H9 (cell line): Measurements from ENCODE around the gene TMEM63B. TPM values are rescaled to one million over a fixed set of nuclear protein-coding genes. Genes with fewer than 3 reads are reported as not detected.
"Not testable (repeated sequence)": the region's sequence is repeated elsewhere in the genome, so short reads cannot be mapped to it uniquely, and the experiment has no call there.

ENCODE experiments used
- DNase-seq: peaks from one replicate; pipeline ENCODE4 v3.0.0-alpha.2; 2017
- H2AFZ ChIP-seq: one replicate; pipeline ENCODE4 v1.6.1; 2013; ENCODE audit warnings: mild to moderate bottlenecking, low read length, control low read depth, moderate library complexity
- H2AK5ac ChIP-seq: 2 replicates; pipeline ENCODE4 v1.6.1; 2013; ENCODE audit warnings: low read length, control low read depth, mixed read lengths; ENCODE audit not compliant: insufficient read length
- H2BK120ac ChIP-seq: one replicate; pipeline ENCODE4 v1.6.1; 2013; ENCODE audit warnings: low read depth, mild to moderate bottlenecking, low read length, control low read depth, inconsistent platforms; ENCODE audit not compliant: poor library complexity, severe bottlenecking
- H2BK12ac ChIP-seq: 2 replicates; pipeline ENCODE4 v1.6.1; 2013; ENCODE audit warnings: low read length, control low read depth, mixed read lengths, low read depth; ENCODE audit not compliant: insufficient read length
- H2BK15ac ChIP-seq: 2 replicates; pipeline ENCODE4 v1.6.1; 2013; ENCODE audit warnings: low read depth, low read length, control low read depth
- H2BK20ac ChIP-seq: one replicate; pipeline ENCODE4 v1.6.1; 2013; ENCODE audit warnings: low read depth, mild to moderate bottlenecking, low read length, control low read depth, inconsistent platforms; ENCODE audit not compliant: poor library complexity, severe bottlenecking
- H2BK5ac ChIP-seq: 2 replicates; pipeline ENCODE4 v1.6.1; 2013; ENCODE audit warnings: low read length, control low read depth, mixed read lengths; ENCODE audit not compliant: insufficient read length
- H3K14ac ChIP-seq: 2 replicates; pipeline ENCODE4 v1.6.1; 2013; ENCODE audit warnings: low read length, control low read depth; ENCODE audit not compliant: insufficient read depth
- H3K18ac ChIP-seq: 2 replicates; pipeline ENCODE4 v1.6.1; 2013; ENCODE audit warnings: low read depth, mild to moderate bottlenecking, mixed read lengths, low read length, control low read depth; ENCODE audit not compliant: insufficient read length
- H3K23ac ChIP-seq: 2 replicates; pipeline ENCODE4 v1.6.1; 2013; ENCODE audit warnings: low read length, control low read depth, mixed read lengths, low read depth; ENCODE audit not compliant: insufficient read length
- H3K23me2 ChIP-seq: 2 replicates; pipeline ENCODE4 v1.6.1; 2013; ENCODE audit warnings: low read depth, mild to moderate bottlenecking, mixed read lengths, low read length, control low read depth; ENCODE audit not compliant: insufficient read length, poor library complexity, severe bottlenecking
- H3K27ac ChIP-seq: 2 replicates; pipeline ENCODE4 v1.5.1; 2013; ENCODE audit warnings: low read length, control low read depth, mixed read lengths, low read depth; ENCODE audit not compliant: insufficient read length
- H3K27me3 ChIP-seq: 2 replicates; pipeline ENCODE4 v1.6.1; 2013; ENCODE audit warnings: low read length, control low read depth, inconsistent platforms; ENCODE audit not compliant: insufficient read depth
- H3K4ac ChIP-seq: 2 replicates; pipeline ENCODE4 v1.6.1; 2013; ENCODE audit warnings: low read depth, mild to moderate bottlenecking, control low read depth, inconsistent platforms, low read length, moderate library complexity
- H3K4me1 ChIP-seq: 2 replicates; pipeline ENCODE4 v1.6.1; 2013; ENCODE audit warnings: low read length, control low read depth, inconsistent platforms; ENCODE audit not compliant: insufficient read depth
- H3K4me2 ChIP-seq: 2 replicates; pipeline ENCODE4 v1.6.1; 2013; ENCODE audit warnings: low read length, control low read depth, mixed read lengths; ENCODE audit not compliant: insufficient read length, insufficient read depth
- H3K56ac ChIP-seq: 2 replicates; pipeline ENCODE4 v1.6.1; 2013; ENCODE audit warnings: low read depth, mild to moderate bottlenecking, mixed read lengths, low read length, control low read depth; ENCODE audit not compliant: insufficient read length
- H3K79me1 ChIP-seq: 2 replicates; pipeline ENCODE4 v1.6.1; 2013; ENCODE audit warnings: low read depth, mild to moderate bottlenecking, moderate library complexity, low read length, control low read depth, inconsistent platforms; ENCODE audit not compliant: insufficient read depth, poor library complexity, severe bottlenecking
- H3K79me2 ChIP-seq: 2 replicates; pipeline ENCODE4 v1.6.1; 2013; ENCODE audit warnings: low read length, control low read depth, inconsistent platforms; ENCODE audit not compliant: insufficient read depth
- H3K9ac ChIP-seq: 2 replicates; pipeline ENCODE4 v1.6.1; 2013; ENCODE audit warnings: low read length, control low read depth, mixed read lengths; ENCODE audit not compliant: insufficient read length; ENCODE audit errors: extremely low read depth
- H3K9me3 ChIP-seq: one replicate; pipeline ENCODE4 v1.6.1; 2013; ENCODE audit warnings: low read depth, low read length, inconsistent platforms; ENCODE audit not compliant: control insufficient read depth
- H3T11ph ChIP-seq: one replicate; pipeline ENCODE4 v1.6.1; 2013; ENCODE audit warnings: mild to moderate bottlenecking, low read length, control low read depth, inconsistent platforms
- H4K20me1 ChIP-seq: one replicate; pipeline ENCODE4 v1.6.1; 2013; ENCODE audit not compliant: control insufficient read depth, insufficient read length, insufficient read depth
- H4K5ac ChIP-seq: 2 replicates; pipeline ENCODE4 v1.6.1; 2013; ENCODE audit warnings: low read depth, mild to moderate bottlenecking, mixed read lengths, low read length, control low read depth; ENCODE audit not compliant: insufficient read length
- H4K8ac ChIP-seq: replicated peaks from 2 replicates; pipeline ENCODE4 v1.6.1; 2013; ENCODE audit warnings: low read length, control low read depth, mixed read lengths, low read depth; ENCODE audit not compliant: insufficient read length
- H4K91ac ChIP-seq: 2 replicates; pipeline ENCODE4 v1.6.1; 2013; ENCODE audit warnings: low read depth, mild to moderate bottlenecking, moderate library complexity, mixed read lengths, low read length, control low read depth; ENCODE audit not compliant: insufficient read length
- H3K27ac Mint-ChIP-seq, 3 experiments: 2 replicates in 2 of 3; 3 replicates in 1 of 3; pipeline ENCODE4 v1.8.0; 2020 to 2021; ENCODE audit warnings: mixed read lengths in 3 of 3, mild to moderate bottlenecking in 1 of 3, moderate library complexity in 1 of 3
- H3K27me3 Mint-ChIP-seq: 2 replicates; pipeline ENCODE4 v1.8.0; 2021; ENCODE audit warnings: low read depth, mild to moderate bottlenecking, moderate library complexity, mixed read lengths
- H3K36me3 Mint-ChIP-seq, 3 experiments: 2 replicates in 2 of 3; 3 replicates in 1 of 3; pipeline ENCODE4 v1.8.0; 2020 to 2021; ENCODE audit warnings: low read depth in 3 of 3, mixed read lengths in 3 of 3; ENCODE audit not compliant: insufficient read depth in 1 of 3
- H3K4me1 Mint-ChIP-seq, 2 experiments: 2 replicates each; pipeline ENCODE4 v1.8.0; 2020; ENCODE audit warnings: mixed read lengths in 2 of 2
- H3K4me3 Mint-ChIP-seq, 2 experiments: 2 replicates in 1 of 2; 3 replicates in 1 of 2; pipeline ENCODE4 v1.8.0; 2020 to 2021; ENCODE audit warnings: mild to moderate bottlenecking in 2 of 2, mixed read lengths in 2 of 2, moderate library complexity in 1 of 2
- H3K9me3 Mint-ChIP-seq, 2 experiments: 2 replicates in 1 of 2; 3 replicates in 1 of 2; pipeline ENCODE4 v1.8.0; 2020; ENCODE audit warnings: mild to moderate bottlenecking in 2 of 2, mixed read lengths in 2 of 2, moderate library complexity in 1 of 2
- CTCF ChIP-seq: fragments of 200-600 bp; sonication (generic); conservative IDR thresholded peaks from 3 replicates; pipeline ENCODE4 v1.8.0; 2021; ENCODE audit warnings: antibody characterized with exemption, mild to moderate bottlenecking
- whole genome bisulfite sequencing: extraction: QIAGEN DNeasy Blood & Tissue Kit; methylation state at CpG from one replicate; pipeline ENCODE4 v1.1.7; 2013; ENCODE audit warnings: missing lambda C conversion rate, low lambda C conversion rate, mixed read lengths; ENCODE audit not compliant: insufficient read length; ENCODE audit errors: extremely low coverage; 5-methylcytosine and 5-hydroxymethylcytosine counted together
- total RNA-seq: library from RNA; stranded (reverse); gene quantifications from 2 replicates; pipeline ENCODE4 v1.2.1, GENCODE V29; 2021

TMEM63B gene
- total RNA-seq, 1 experiment from 2014 or later, result 56.3 TPM

GRCh38 chr6:44180886-44181285 lies 53.5 kb downstream of the TMEM63B start:
- no peaks in the 10 kb centered on the region for H3K27me3 Mint-ChIP-seq
- H3K56ac ChIP-seq, result no peak overlapping the region
- no peak overlapping the region for H3K27ac ChIP-seq
- no peak overlapping the region for H2AFZ ChIP-seq
- H2BK12ac ChIP-seq, result no peak overlapping the region
- H3K9me3 ChIP-seq, result no peaks in the 10 kb centered on the region
- no peak overlapping the region for H3K27ac Mint-ChIP-seq
- no peak overlapping the region for H3K23ac ChIP-seq
- no peak overlapping the region for H2BK120ac ChIP-seq
- no peak overlapping the region for H2BK5ac ChIP-seq
- no peak overlapping the region for H3K9ac ChIP-seq
- peaks cover 21 to 27% of the 10 kb centered on the region in 2 experiments for H3K4me1 Mint-ChIP-seq
- WGBS, result no CpG with 5 or more reads among the region's 4 CpGs
- no peak overlapping the region for H3T11ph ChIP-seq
- H2BK20ac ChIP-seq, result no peak overlapping the region
- no peak overlapping the region for H2BK15ac ChIP-seq
- no peaks in the 10 kb centered on the region for H3K23me2 ChIP-seq
- H3K4me1 ChIP-seq, result peaks cover 6% of the 10 kb centered on the region; the same call in 1 of the 2 replicates
- H3K18ac ChIP-seq, result no peak overlapping the region
- H4K5ac ChIP-seq, result no peak overlapping the region
- DNase-seq, result no peak
- H3K79me2 ChIP-seq, result no peaks in the 10 kb centered on the region
- TF ChIP-seq CTCF, result no peak
- no peaks in the 10 kb centered on the region; a peak in 1 of 7 replicates for H3K36me3 Mint-ChIP-seq
- H4K20me1 ChIP-seq, result no peaks in the 10 kb centered on the region
- H3K4me3 Mint-ChIP-seq, result no peak overlapping the region
- no peak overlapping the region for H4K91ac ChIP-seq
- no peaks in the 10 kb centered on the region for H3K9me3 Mint-ChIP-seq
- H3K4me2 ChIP-seq, result no peak overlapping the region
- no peak overlapping the region for H3K14ac ChIP-seq
- H3K27me3 ChIP-seq, result no peaks in the 10 kb centered on the region
- H3K4ac ChIP-seq, result no peak overlapping the region
- no peak overlapping the region for H4K8ac ChIP-seq
- H3K79me1 ChIP-seq, result no peaks in the 10 kb centered on the region
- no peak overlapping the region for H2AK5ac ChIP-seq

- H3K79me1 ChIP-seq, H4K8ac ChIP-seq, H3K27me3 Mint-ChIP-seq, H3K36me3 Mint-ChIP-seq, H3K23me2 ChIP-seq, H3K79me2 ChIP-seq, H3K4me1 ChIP-seq, H3K27ac Mint-ChIP-seq, H2BK20ac ChIP-seq, H3K9me3 Mint-ChIP-seq, H2AFZ ChIP-seq, H3T11ph ChIP-seq, H3K4ac ChIP-seq, H3K9ac ChIP-seq, H3K23ac ChIP-seq, H3K27ac ChIP-seq, H4K91ac ChIP-seq, H2AK5ac ChIP-seq, H3K56ac ChIP-seq, H3K4me3 Mint-ChIP-seq, H2BK120ac ChIP-seq, H3K27me3 ChIP-seq, H3K18ac ChIP-seq, H2BK5ac ChIP-seq, H3K4me2 ChIP-seq, H3K14ac ChIP-seq, H4K20me1 ChIP-seq, DNase-seq, H2BK15ac ChIP-seq, H2BK12ac ChIP-seq, H3K9me3 ChIP-seq, H4K5ac ChIP-seq: not testable (repeated sequence)
- peaks cover 19 to 26% of the 10 kb centered on the region in 2 experiments for H3K4me1 Mint-ChIP-seq
These were observed 54.4 kb downstream of the TMEM63B start for GRCh38 chr6:44181784-44182183.
